IMR-90 (cell line): ENCODE data around the gene COL27A1. TPM values are rescaled to one million over a fixed set of nuclear protein-coding genes. Genes with fewer than 3 reads are reported as not detected.

ENCODE experiments used
- ATAC-seq: fragments of 200-7000 bp; cut with Tn5 transposase; 2 replicates; pipeline ENCODE4 v1.9.1; 2020; ENCODE audit warnings: low read depth, mild to moderate bottlenecking, moderate library complexity
- BruUV-seq: library from RNA; stranded (reverse); fragments of 400-500 nt; replicated peaks from 2 replicates; lab custom pipeline; 2021; lab: Mats Ljungman, UMichigan
- CTCF ChIA-PET: fragments of 300-600 bp; formaldehyde crosslinking; extraction: SDS; loops from one replicate; lab custom pipeline; 2021; ENCODE audit warnings: antibody characterized with exemption; lab: Yijun Ruan, JAX
- POLR2A ChIA-PET: fragments of 300-600 bp; sonication (Branson Sonifier 250); formaldehyde crosslinking; loops from one replicate; lab custom pipeline; 2022; ENCODE audit warnings: antibody characterized with exemption; ENCODE audit not compliant: unreplicated experiment; lab: Charles Lee
- DNase-seq: peaks from one replicate; pipeline ENCODE4 v3.0.0; 2013
- H2AFZ ChIP-seq: replicated peaks from 2 replicates; pipeline ENCODE3; 2013; ENCODE audit warnings: low read length, mild to moderate bottlenecking; ENCODE audit not compliant: poor library complexity
- H2AK5ac ChIP-seq: 2 replicates; pipeline ENCODE4 v1.6.1; 2013; ENCODE audit warnings: low read depth, low read length, inconsistent platforms
- H2AK9ac ChIP-seq: replicated peaks from 2 replicates; pipeline ENCODE3; 2013; ENCODE audit warnings: mild to moderate bottlenecking, low read depth, low read length, moderate library complexity; ENCODE audit not compliant: poor library complexity
- H2BK120ac ChIP-seq: 2 replicates; pipeline ENCODE4 v1.6.1; 2013; ENCODE audit warnings: low read depth, low read length, inconsistent platforms
- H2BK15ac ChIP-seq: 3 replicates; pipeline ENCODE4 v1.6.1; 2013; ENCODE audit warnings: low read depth, low read length, inconsistent platforms
- H2BK20ac ChIP-seq: 2 replicates; pipeline ENCODE4 v1.6.1; 2013; ENCODE audit warnings: low read depth, mild to moderate bottlenecking, inconsistent platforms, low read length, moderate library complexity
- H2BK5ac ChIP-seq: 2 replicates; pipeline ENCODE4 v1.6.1; 2013; ENCODE audit warnings: mild to moderate bottlenecking, low read depth, low read length, inconsistent platforms; ENCODE audit not compliant: poor library complexity, severe bottlenecking
- H3K14ac ChIP-seq: replicated peaks from 2 replicates; pipeline ENCODE4 v1.6.1; 2013; ENCODE audit warnings: low read depth, low read length, inconsistent platforms
- H3K18ac ChIP-seq: 2 replicates; pipeline ENCODE4 v1.6.1; 2013; ENCODE audit warnings: low read depth, low read length, control low read depth
- H3K23ac ChIP-seq: 2 replicates; pipeline ENCODE4 v1.6.1; 2013; ENCODE audit warnings: low read depth, low read length, inconsistent platforms
- H3K27ac ChIP-seq: 2 replicates; pipeline ENCODE4 v1.5.1; 2013; ENCODE audit warnings: mild to moderate bottlenecking, control low read depth, low read length; ENCODE audit not compliant: insufficient read depth
- H3K27me3 ChIP-seq: 2 replicates; pipeline ENCODE4 v1.6.1; 2013; ENCODE audit warnings: low read length; ENCODE audit not compliant: control insufficient read depth, insufficient read depth
- H3K36me3 ChIP-seq: 2 replicates; pipeline ENCODE4 v1.6.1; 2013; ENCODE audit warnings: low read length, mixed read lengths; ENCODE audit not compliant: control insufficient read depth, insufficient read depth
- H3K4ac ChIP-seq: 2 replicates; pipeline ENCODE4 v1.6.1; 2013; ENCODE audit warnings: low read depth, low read length, inconsistent platforms
- H3K4me1 ChIP-seq: 2 replicates; pipeline ENCODE4 v1.6.1; 2013; ENCODE audit warnings: low read length, mixed read lengths; ENCODE audit not compliant: control insufficient read depth, insufficient read depth
- H3K4me2 ChIP-seq: 2 replicates; pipeline ENCODE4 v1.6.1; 2013; ENCODE audit warnings: low read depth, mild to moderate bottlenecking, control low read depth, low read length, moderate library complexity
- H3K4me3 ChIP-seq: 2 replicates; pipeline ENCODE4 v1.5.1; 2013; ENCODE audit warnings: low read depth, mild to moderate bottlenecking, control low read depth, low read length, moderate library complexity; ENCODE audit not compliant: insufficient read depth
- H3K56ac ChIP-seq: 2 replicates; pipeline ENCODE4 v1.6.1; 2013; ENCODE audit warnings: low read length, inconsistent platforms; ENCODE audit not compliant: insufficient read depth; ENCODE audit errors: extremely low read depth
- H3K79me1 ChIP-seq, 2 experiments: 2 replicates each; pipeline ENCODE4 v1.6.1; 2013; ENCODE audit warnings: low read length in 2 of 2, inconsistent platforms in 1 of 2, low read depth in 1 of 2
- H3K9ac ChIP-seq: 2 replicates; pipeline ENCODE4 v1.6.1; 2013; ENCODE audit warnings: low read depth, low read length, control low read depth
- H3K9me1 ChIP-seq: 2 replicates; pipeline ENCODE4 v1.6.1; 2013; ENCODE audit warnings: low read length, inconsistent platforms; ENCODE audit not compliant: insufficient read depth
- H3K9me3 ChIP-seq: 2 replicates; pipeline ENCODE4 v1.6.1; 2013; ENCODE audit warnings: low read length; ENCODE audit not compliant: control insufficient read depth, insufficient read depth
- H4K20me1 ChIP-seq: 2 replicates; pipeline ENCODE4 v1.6.1; 2013; ENCODE audit warnings: low read length, inconsistent platforms; ENCODE audit not compliant: insufficient read depth
- H4K5ac ChIP-seq: 2 replicates; pipeline ENCODE4 v1.6.1; 2013; ENCODE audit warnings: mild to moderate bottlenecking, low read depth, low read length, control low read depth
- H4K8ac ChIP-seq, 2 experiments: 2 replicates each; pipeline ENCODE4 v1.6.1; 2013; ENCODE audit warnings: low read depth in 2 of 2, low read length in 2 of 2, control low read depth in 1 of 2, inconsistent platforms in 1 of 2
- H4K91ac ChIP-seq: 2 replicates; pipeline ENCODE4 v1.6.1; 2013; ENCODE audit warnings: low read depth, low read length, inconsistent platforms; ENCODE audit not compliant: insufficient read depth
- BHLHE40 ChIP-seq: fragments of 150-350 bp; IDR thresholded peaks from 2 replicates; pipeline ENCODE4 v1.6.1; 2016; ENCODE audit warnings: mild to moderate bottlenecking, low read depth, low read length
- CEBPB ChIP-seq: IDR thresholded peaks from 2 replicates; pipeline ENCODE4 v1.6.1; 2012; ENCODE audit warnings: low read depth, low read length, improper control_type of control experiment
- CHD1 ChIP-seq: IDR thresholded peaks from 2 replicates; pipeline ENCODE4 v1.6.1; 2012; ENCODE audit warnings: low read depth, low read length, improper control_type of control experiment
- CTCF ChIP-seq: conservative IDR thresholded peaks from 2 replicates; pipeline ENCODE4 v1.5.1; 2012; ENCODE audit warnings: mild to moderate bottlenecking, low read depth, low read length, improper control_type of control experiment
- ELK1 ChIP-seq: fragments of 150-350 bp; IDR thresholded peaks from 2 replicates; pipeline ENCODE4 v1.6.1; 2016; ENCODE audit warnings: low read depth, mild to moderate bottlenecking, low read length, moderate library complexity, borderline replicate concordance
- FOS ChIP-seq: fragments of 150-350 bp; IDR thresholded peaks from 2 replicates; pipeline ENCODE4 v1.6.1; 2016; ENCODE audit warnings: low read depth, low read length
- MAFK ChIP-seq: IDR thresholded peaks from 2 replicates; pipeline ENCODE4 v1.6.1; 2012; ENCODE audit warnings: low read depth, low read length, improper control_type of control experiment
- MAZ ChIP-seq: IDR thresholded peaks from 2 replicates; pipeline ENCODE4 v1.6.1; 2012; ENCODE audit warnings: low read depth, mild to moderate bottlenecking, low read length, improper control_type of control experiment, moderate library complexity, borderline replicate concordance
- POLR2A ChIP-seq: IDR thresholded peaks from 2 replicates; pipeline ENCODE4 v1.6.1; 2012; ENCODE audit warnings: mild to moderate bottlenecking, low read depth, low read length
- RAD21 ChIP-seq: IDR thresholded peaks from 2 replicates; pipeline ENCODE4 v1.6.1; 2012; ENCODE audit warnings: low read length, improper control_type of control experiment
- RCOR1 ChIP-seq: IDR thresholded peaks from 2 replicates; pipeline ENCODE4 v1.6.1; 2012; ENCODE audit warnings: mild to moderate bottlenecking, low read length, improper control_type of control experiment; ENCODE audit not compliant: insufficient replicate concordance
- RFX5 ChIP-seq: IDR thresholded peaks from 2 replicates; pipeline ENCODE4 v1.8.0; 2012; ENCODE audit warnings: low read depth, mild to moderate bottlenecking, low read length, moderate library complexity
- SMC3 ChIP-seq: fragments of 150-350 bp; IDR thresholded peaks from 2 replicates; pipeline ENCODE4 v1.6.1; 2016; ENCODE audit warnings: low read depth, mild to moderate bottlenecking, antibody characterized with exemption, low read length, moderate library complexity
- USF2 ChIP-seq: fragments of 150-350 bp; IDR thresholded peaks from 2 replicates; pipeline ENCODE4 v1.6.1; 2017; ENCODE audit warnings: mild to moderate bottlenecking, antibody characterized with exemption, low read length, low read depth
- WGBS, 2 experiments: methylation state at CpG; one replicate each; pipeline versions ENCODE4 v1.1.5 to v1.1.7; 2013; ENCODE audit warnings: missing lambda C conversion rate in 2 of 2; ENCODE audit not compliant: insufficient read length in 1 of 2; ENCODE audit errors: extremely low coverage in 2 of 2; 5-methylcytosine and 5-hydroxymethylcytosine counted together
- dilution Hi-C: fragments of 300-500 bp; cut with HindIII; formaldehyde crosslinking; loops from one replicate; pipeline ENCODE4 v1.14.3; 2018; ENCODE audit warnings: low sequenced_read_pairs; ENCODE audit not compliant: unreplicated experiment
- in situ Hi-C: fragments of 300-500 bp; cut with MboI; formaldehyde crosslinking; loops from 3 replicates; pipeline ENCODE4 v1.14.3; 2019; ENCODE audit warnings: low sequenced_read_pairs, inconsistent platforms, mixed read lengths
- intact Hi-C: fragments of 100-400 bp; cut with micrococcal nuclease; formaldehyde crosslinking; loops from 2 replicates; pipeline ENCODE4 v1.10.0; 2022
- polyA plus RNA-seq, 3 experiments: library from polyadenylated mRNA; depleted of rRNA; stranded (reverse); fragments of >200 nt; gene quantifications; 2 replicates each; pipeline ENCODE4 v1.2.3, GENCODE V29; 2012; ENCODE audit warnings: low replicate concordance in 1 of 3
- total RNA-seq: library from RNA; depleted of rRNA; stranded (reverse); fragments of >200 nt; gene quantifications from 2 replicates; pipeline ENCODE4 v1.2.3, GENCODE V29; 2012

COL27A1 gene
- total and polyA plus RNA-seq, 2 of the 4 experiments (the other 2 are of a cell fraction), result 3.2 to 18.3 TPM

DNA sequence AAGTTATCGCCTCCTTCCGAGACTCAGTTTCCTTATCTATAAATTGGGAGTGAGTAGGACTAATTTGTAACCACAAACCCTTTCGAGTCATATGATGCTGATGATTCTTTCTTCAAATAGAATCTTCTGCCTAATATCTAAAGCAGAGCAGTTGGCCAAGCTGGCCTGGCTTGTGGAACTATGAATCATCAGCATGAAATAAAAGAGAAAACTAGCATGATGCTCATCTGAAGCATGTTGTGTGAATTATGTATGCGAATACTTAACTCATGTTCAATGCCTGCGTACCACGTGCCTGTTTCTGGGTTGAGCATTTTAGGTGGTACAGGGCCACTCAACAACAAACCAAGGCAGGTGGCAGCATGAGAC lies 152.5 kb downstream of the COL27A1 start:
- Histone ChIP-seq H4K91ac (no peak overlapping the region), H4K5ac (no peak overlapping the region), H4K8ac (no peak overlapping the region), H3K4ac (no peak overlapping the region), H3K56ac (no peak overlapping the region), H4K20me1 (no peaks in the 10 kb centered on the region), H3K14ac (no peak overlapping the region), H2AK9ac (no peak overlapping the region), H3K27ac (no peak overlapping the region), H3K4me1 (peaks cover 5% of the 10 kb centered on the region; the same call in 1 of the 2 replicates), H2AFZ (no peak overlapping the region), H3K9me3 (no peaks in the 10 kb centered on the region), H3K79me1 (no peaks in the 10 kb centered on the region), H2BK15ac (no peak overlapping the region), H3K9ac (no peak overlapping the region), H3K23ac (no peak overlapping the region), H3K36me3 (peaks cover 15% of the 10 kb centered on the region), H3K4me2 (no peak overlapping the region), H3K18ac (no peak overlapping the region), H2AK5ac (no peak overlapping the region), H2BK5ac (no peak overlapping the region), H3K9me1 (0 out of 2 replicates have a peak, but pooled peaks cover 4% of the 10 kb centered on the region), H3K27me3 (no peaks in the 10 kb centered on the region), H2BK120ac (no peak overlapping the region), H2BK20ac (no peak overlapping the region), H3K4me3 (no peak overlapping the region)
- dilution Hi-C loops (no loop called here), intact Hi-C loops (no loop called here), in situ Hi-C loops (no loop called here)
- TF ChIP-seq MAFK (no peak), CTCF (no peak), USF2 (no peak), RFX5 (no peak), POLR2A (no peak), SMC3 (no peak), FOS (no peak), ELK1 (no peak), RCOR1 (no peak), CHD1 (no peak), MAZ (no peak), RAD21 (no peak), BHLHE40 (no peak), CEBPB (no peak)
- CTCF ChIA-PET, result no interaction called here
- WGBS, 2 experiments, result 89% methylated on average over 3 of the region's 6 CpGs; no CpG with 5 or more reads in 1 of the 2 experiments
- ATAC-seq (peak; percentile 33; the same call in 1 of the 2 replicates), DNase-seq (peak; percentile 71)
- POLR2A ChIA-PET, result no interaction called here
- BruUV-seq, result no TSS peak
